ENCODE measurements around the gene RAB40C.

The RAB40C gene

GRCh38 chr16:672371-672770 is 82.5 kb downstream of the RAB40C start:
- no peak for DNase-seq

GRCh38 chr16:672851-673250 is 83.0 kb downstream of the RAB40C start:
- no peak for DNase-seq

DNA sequence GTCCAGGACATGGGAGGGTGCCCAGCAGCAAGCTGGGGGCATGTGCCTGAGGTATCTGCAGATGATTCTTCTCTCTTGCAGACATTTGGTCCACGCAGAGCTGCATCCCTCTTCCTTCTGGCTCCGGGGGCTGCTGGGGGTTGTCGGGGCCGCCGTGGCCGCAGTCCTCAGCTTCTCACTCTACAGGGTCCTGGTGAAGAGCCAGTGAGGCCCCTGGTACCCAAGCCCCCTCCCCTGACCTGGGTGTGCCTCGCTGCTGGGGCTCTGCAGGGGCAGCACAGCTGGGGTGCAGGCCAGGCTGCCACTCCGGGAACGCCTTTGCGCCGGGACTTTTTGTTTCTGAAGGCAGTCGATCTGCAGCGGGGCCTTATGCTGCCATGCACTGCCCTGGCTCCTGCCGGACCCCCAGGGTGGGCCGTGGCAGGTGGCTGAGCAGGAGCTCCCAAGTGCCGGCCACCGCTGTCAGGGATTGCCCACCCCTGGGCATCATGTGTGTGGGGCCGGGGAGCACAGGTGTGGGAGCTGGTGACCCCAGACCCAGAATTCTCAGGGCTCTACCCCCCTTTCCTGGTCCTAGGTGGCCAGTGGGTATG is 83.6 kb downstream of the RAB40C start:
- no peak for DNase-seq

- no peak for DNase-seq
These were observed 84.5 kb downstream of the RAB40C start for GRCh38 chr16:674214-674881.

- DNase-seq, result no peak
These were observed 85.4 kb downstream of the RAB40C start, which contains the start of gene RHBDL1 for GRCh38 chr16:674968-675883. Gene RHBDL1 (plus strand): TSS chr16:675671. CDS start chr16:675791, 120 bp downstream.

DNA sequence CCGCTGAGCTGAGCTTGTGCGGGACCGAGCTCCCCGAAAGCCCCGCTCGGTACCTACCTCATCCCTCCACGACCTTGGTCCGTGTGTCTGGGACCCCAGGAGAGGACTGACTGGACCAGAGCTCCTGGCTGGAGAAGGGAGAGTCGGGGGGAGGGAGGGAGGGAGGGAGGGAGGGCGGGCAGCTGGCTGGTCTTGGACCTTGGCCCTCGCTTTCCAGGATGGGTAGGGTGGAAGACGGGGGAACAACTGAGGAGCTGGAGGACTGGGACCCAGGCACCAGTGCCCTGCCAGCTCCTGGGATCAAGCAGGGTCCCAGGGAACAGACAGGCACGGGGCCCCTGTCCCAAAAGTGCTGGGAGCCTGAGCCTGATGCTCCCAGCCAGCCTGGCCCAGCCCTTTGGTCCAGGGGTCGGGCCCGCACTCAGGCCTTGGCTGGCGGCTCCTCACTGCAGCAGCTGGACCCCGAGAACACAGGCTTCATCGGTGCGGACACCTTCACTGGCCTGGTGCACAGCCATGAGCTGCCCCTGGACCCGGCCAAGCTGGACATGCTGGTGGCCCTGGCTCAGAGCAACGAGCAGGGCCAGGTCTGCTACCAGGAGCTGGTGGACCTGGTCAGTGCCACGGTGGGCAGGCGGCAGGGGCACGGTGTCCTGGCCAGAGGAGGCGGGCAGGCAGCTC is 86.2 kb downstream of the RAB40C start:
- no peak for DNase-seq

- no peak for DNase-seq
These were observed 86.7 kb downstream of the RAB40C start for GRCh38 chr16:676565-676902.

GRCh38 chr16:676913-677312 is 87.0 kb downstream of the RAB40C start:
- peak; percentile 49 for DNase-seq

DNA sequence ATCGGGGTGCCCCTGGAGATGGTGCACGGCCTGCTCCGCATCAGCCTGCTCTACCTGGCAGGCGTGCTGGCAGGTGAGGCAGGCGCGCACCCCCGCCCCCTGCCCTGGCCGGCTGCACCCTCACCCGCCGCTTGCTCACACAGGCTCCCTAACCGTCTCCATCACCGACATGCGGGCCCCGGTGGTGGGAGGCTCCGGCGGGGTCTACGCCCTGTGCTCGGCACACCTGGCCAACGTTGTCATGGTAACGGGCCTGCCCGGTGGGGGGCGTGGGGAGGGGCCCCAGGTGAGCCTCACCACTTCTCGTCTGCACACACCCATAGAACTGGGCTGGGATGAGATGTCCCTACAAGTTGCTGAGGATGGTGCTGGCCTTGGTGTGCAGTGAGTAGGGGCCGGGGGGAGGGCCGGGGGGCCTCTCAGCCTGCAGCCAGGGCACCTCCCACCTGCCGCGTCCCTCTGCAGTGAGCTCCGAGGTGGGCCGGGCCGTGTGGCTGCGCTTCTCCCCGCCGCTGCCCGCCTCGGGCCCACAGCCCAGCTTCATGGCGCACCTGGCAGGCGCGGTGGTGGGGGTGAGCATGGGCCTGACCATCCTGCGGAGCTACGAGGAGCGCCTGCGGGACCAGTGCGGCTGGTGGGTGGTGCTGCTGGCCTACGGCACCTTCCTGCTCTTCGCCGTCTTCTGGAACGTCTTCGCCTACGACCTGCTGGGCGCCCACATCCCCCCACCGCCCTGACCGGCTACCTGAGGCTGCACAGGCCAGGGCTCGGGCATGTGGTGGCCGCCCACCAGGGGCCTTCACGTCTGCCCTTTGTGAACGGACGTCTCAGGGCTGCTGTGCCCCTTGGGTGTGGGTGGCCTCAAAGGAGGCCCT is 87.7 kb downstream of the RAB40C start:
- no peak for DNase-seq

GRCh38 chr16:678209-678857 is 88.5 kb downstream of the RAB40C start:
- no peak for DNase-seq
